ENCODE results near the gene KATNA1.

DNA sequence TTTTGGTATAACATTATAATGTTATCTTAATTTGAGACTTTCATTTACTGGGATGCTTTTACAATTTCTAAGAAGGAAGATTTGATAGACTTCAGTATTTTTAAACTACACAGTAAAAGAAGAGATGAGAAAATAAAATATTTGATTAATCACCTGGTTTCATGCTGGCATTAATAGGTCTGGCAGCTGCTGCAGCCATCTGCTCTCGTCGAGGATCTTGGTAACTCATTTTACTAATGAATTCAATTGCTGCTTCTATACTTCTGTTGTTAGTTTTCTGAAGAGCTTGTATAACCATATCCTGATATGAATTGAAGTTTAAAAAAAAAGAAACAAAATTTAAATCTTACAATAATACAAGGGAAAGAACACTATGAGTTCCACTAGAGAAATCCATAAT lies 46.4 kb upstream of the KATNA1 start:
- TF ChIP-seq, protein P1, sequence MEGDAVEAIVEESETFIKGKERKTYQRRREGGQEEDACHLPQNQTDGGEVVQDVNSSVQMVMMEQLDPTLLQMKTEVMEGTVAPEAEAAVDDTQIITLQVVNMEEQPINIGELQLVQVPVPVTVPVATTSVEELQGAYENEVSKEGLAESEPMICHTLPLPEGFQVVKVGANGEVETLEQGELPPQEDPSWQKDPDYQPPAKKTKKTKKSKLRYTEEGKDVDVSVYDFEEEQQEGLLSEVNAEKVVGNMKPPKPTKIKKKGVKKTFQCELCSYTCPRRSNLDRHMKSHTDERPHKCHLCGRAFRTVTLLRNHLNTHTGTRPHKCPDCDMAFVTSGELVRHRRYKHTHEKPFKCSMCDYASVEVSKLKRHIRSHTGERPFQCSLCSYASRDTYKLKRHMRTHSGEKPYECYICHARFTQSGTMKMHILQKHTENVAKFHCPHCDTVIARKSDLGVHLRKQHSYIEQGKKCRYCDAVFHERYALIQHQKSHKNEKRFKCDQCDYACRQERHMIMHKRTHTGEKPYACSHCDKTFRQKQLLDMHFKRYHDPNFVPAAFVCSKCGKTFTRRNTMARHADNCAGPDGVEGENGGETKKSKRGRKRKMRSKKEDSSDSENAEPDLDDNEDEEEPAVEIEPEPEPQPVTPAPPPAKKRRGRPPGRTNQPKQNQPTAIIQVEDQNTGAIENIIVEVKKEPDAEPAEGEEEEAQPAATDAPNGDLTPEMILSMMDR (IDR thresholded peaks at IDR 0.05; ENCODE audit: extremely low read depth in 1 of 2, insufficient read depth in 1 of 2, low read depth in 1 of 2, low read length in 2 of 2): no peak
- no peak for TF ChIP-seq POLR2A (IDR thresholded peaks at IDR 0.05; ENCODE audit: low read depth, low read length)
- no peak for TF ChIP-seq GATA2 (IDR thresholded peaks at IDR 0.05; ENCODE audit: insufficient read depth, insufficient read length, low read depth, low read length)
- TF ChIP-seq, protein P2, sequence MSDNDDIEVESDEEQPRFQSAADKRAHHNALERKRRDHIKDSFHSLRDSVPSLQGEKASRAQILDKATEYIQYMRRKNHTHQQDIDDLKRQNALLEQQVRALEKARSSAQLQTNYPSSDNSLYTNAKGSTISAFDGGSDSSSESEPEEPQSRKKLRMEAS (IDR thresholded peaks at IDR 0.05; ENCODE audit: insufficient read depth, insufficient read length): no peak
- no peak for TF ChIP-seq JUN (IDR thresholded peaks at IDR 0.05; ENCODE audit: borderline replicate concordance, insufficient read depth, insufficient read length, low read depth)
- no peak for TF ChIP-seq EZH2 (IDR thresholded peaks at IDR 0.05; ENCODE audit: borderline replicate concordance, low read depth, low read length, severe bottlenecking)

Data from endothelial cell of umbilical vein (primary cell).